Lower lobe of right lung (tissue), 2 donors: Measurements from ENCODE around the gene NDUFA8. TPM values are rescaled to one million over a fixed set of nuclear protein-coding genes. Genes with fewer than 3 reads are reported as not detected.

Experiments
- ATAC-seq, 2 donors: fragments of 200-7000 bp; cut with Tn5 transposase; one replicate each; pipeline ENCODE4 v1.9.1; 2020 to 2022; ENCODE audit warnings: mild to moderate bottlenecking in 2 of 2, moderate library complexity in 2 of 2
- DNase-seq: peaks from one replicate; pipeline ENCODE4 v3.0.0-alpha.2; 2020
- H3K27ac ChIP-seq: fragments of 200-600 bp; one replicate; pipeline ENCODE4 v1.8.0; 2022
- H3K27me3 ChIP-seq: fragments of 200-600 bp; one replicate; pipeline ENCODE4 v1.8.0; 2022; ENCODE audit warnings: low read depth
- H3K36me3 ChIP-seq: fragments of 200-600 bp; one replicate; pipeline ENCODE4 v1.8.0; 2022; ENCODE audit warnings: mild to moderate bottlenecking
- H3K4me1 ChIP-seq: fragments of 200-600 bp; one replicate; pipeline ENCODE4 v1.8.0; 2022
- H3K4me3 ChIP-seq: fragments of 200-600 bp; one replicate; pipeline ENCODE4 v1.8.0; 2022; ENCODE audit warnings: mild to moderate bottlenecking
- H3K9me3 ChIP-seq: fragments of 200-600 bp; one replicate; pipeline ENCODE4 v1.8.0; 2022
- CTCF ChIP-seq: fragments of 200-600 bp; IDR thresholded peaks from one replicate; pipeline ENCODE4 v1.8.0; 2022; ENCODE audit warnings: antibody characterized with exemption, mild to moderate bottlenecking
- intact Hi-C: fragments of 100-400 bp; cut with DNase I; formaldehyde crosslinking; loops from one replicate; pipeline ENCODE4 v1.11.0; 2022
- total RNA-seq: library from RNA; stranded (reverse); fragmentation: NEBNext Ultra II Directional; extraction: Animal tissue kit (Norgen Biotek cat#: 25700); gene quantifications from one replicate; pipeline ENCODE4 v1.2.1, GENCODE V29; 2021
- donor health status: DM: no; HTN: yes; CAD: no; lungs with severe emphysema.

The NDUFA8 gene
- total RNA-seq, 1 donor from 2014 or later: 38.5 TPM

DNA sequence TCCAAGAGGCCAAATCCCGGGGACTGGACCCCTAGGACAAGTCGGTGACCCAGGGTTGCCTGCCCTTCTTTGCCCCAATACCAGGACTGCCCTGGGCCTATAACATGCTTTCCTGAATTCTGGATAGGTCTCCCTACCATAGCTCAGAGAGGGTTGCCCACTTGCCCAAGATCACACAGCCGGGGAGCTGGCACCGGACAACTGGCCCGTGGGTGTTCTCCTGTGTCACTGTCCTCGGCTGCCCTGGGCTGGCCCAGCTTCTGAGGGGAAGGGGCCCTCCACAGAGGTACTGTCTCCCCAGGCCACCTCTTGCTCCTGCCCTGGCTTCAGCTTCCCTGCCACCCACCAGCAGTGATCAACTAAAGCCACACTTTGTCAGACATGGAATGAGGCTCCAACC lies 37.6 kb downstream of the NDUFA8 start:
- Histone ChIP-seq H3K4me3 (no peak overlapping the region), H3K4me1 (peaks cover 21% of the 10 kb centered on the region), H3K36me3 (no peaks in the 10 kb centered on the region), H3K27ac (no peak overlapping the region), H3K9me3 (no peaks in the 10 kb centered on the region), H3K27me3 (peaks cover 20% of the 10 kb centered on the region)
- TF ChIP-seq CTCF: no peak
- intact Hi-C loops: loop anchor here (10.0 kb wide), 1 partner anchor 233 kb away; no protein-coding TSS in a partner anchor
- DNase-seq: no peak
- no peak for ATAC-seq

- no peak for TF ChIP-seq CTCF
- no peaks in the 10 kb centered on the region for H3K36me3 ChIP-seq
- H3K27me3 ChIP-seq: peaks cover 14% of the 10 kb centered on the region
- no peak overlapping the region for H3K4me3 ChIP-seq
- H3K27ac ChIP-seq: no peak overlapping the region
- intact Hi-C loops: loop anchor here (10.0 kb wide), 1 partner anchor 233 kb away; no protein-coding TSS in a partner anchor
- ATAC-seq (no peak), DNase-seq (no peak)
- H3K9me3 ChIP-seq: no peaks in the 10 kb centered on the region
- H3K4me1 ChIP-seq: peaks cover 16% of the 10 kb centered on the region
Observed at GRCh38 chr9:122121391-122121790, 38.2 kb downstream of the NDUFA8 start.

GRCh38 chr9:122120316-122121071 lies 39.1 kb downstream of the NDUFA8 start:
- Histone ChIP-seq H3K27ac (no peak overlapping the region), H3K27me3 (peaks cover 5% of the 10 kb centered on the region), H3K4me1 (peaks cover 7% of the 10 kb centered on the region), H3K4me3 (no peak overlapping the region), H3K36me3 (no peaks in the 10 kb centered on the region), H3K9me3 (no peaks in the 10 kb centered on the region)
- intact Hi-C loops: loop anchor here (10.0 kb wide), 1 partner anchor 234 kb away; no protein-coding TSS in a partner anchor
- ATAC-seq: no peak
- TF ChIP-seq CTCF: no peak
- DNase-seq: no peak

DNA sequence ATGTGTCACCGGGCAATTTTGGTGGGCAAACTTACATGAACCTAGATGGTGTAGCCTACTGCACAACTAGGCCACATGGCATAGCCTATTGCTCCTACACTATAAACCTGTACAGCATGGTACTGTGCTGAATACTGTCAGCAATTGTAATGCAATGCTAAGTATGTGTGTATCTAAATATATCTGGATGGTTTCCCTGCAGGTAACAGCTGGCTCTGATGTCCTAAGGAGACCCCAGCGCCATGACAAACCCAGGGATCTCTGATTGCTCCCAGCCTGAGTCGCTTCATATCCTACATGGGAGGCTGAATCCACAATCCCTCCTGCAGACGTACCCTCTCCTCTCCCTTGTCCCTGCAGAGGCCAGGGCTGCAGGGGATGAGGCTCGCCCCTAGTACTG lies 39.9 kb downstream of the NDUFA8 start:
- Histone ChIP-seq H3K27ac (no peak overlapping the region), H3K4me3 (no peak overlapping the region), H3K4me1 (no peaks in the 10 kb centered on the region), H3K9me3 (no peaks in the 10 kb centered on the region), H3K27me3 (no peaks in the 10 kb centered on the region), H3K36me3 (no peaks in the 10 kb centered on the region)
- intact Hi-C loops: loop anchor here (10.0 kb wide), 1 partner anchor 235 kb away; no protein-coding TSS in a partner anchor
- TF ChIP-seq CTCF: no peak
- no peak for ATAC-seq
- DNase-seq: no peak

DNA sequence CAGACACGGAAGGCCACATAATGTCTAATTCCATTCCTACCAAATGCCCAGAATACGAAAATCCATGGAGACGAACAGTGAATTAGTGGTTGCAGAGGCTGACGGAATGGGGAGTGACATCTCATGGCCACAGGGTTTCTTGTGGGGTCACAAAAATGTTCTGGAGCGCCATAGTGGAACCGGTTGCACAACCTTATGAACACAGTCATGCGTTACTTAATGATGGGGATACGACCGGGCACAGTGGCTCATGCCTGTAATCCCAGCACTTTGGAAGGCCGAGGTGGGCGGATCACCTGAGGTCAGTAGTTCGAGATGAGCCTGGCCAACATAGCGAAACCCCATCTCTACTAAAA lies 40.4 kb downstream of the NDUFA8 start:
- Histone ChIP-seq H3K9me3 (no peaks in the 10 kb centered on the region), H3K4me1 (no peaks in the 10 kb centered on the region), H3K36me3 (no peaks in the 10 kb centered on the region), H3K27ac (no peak overlapping the region), H3K27me3 (no peaks in the 10 kb centered on the region), H3K4me3 (no peak overlapping the region)
- ATAC-seq (no peak), DNase-seq (no peak)
- TF ChIP-seq CTCF: no peak
- intact Hi-C loops: no loop called here
